ENCODE measurements around the gene HS6ST3.

HS6ST3 gene

GRCh38 chr13:96871469-96871868, 781.6 kb downstream of the HS6ST3 start:
- in situ Hi-C loops (cut with MboI; ENCODE audit: low sequenced_read_pairs): no loop called here

- in situ Hi-C loops (cut with MboI; ENCODE audit: low sequenced_read_pairs): no loop called here
These were observed 790.5 kb downstream of the HS6ST3 start for GRCh38 chr13:96880419-96880818.
